BLaER1 (cell line): ENCODE data around the gene PEX13.
"Not testable (repeated sequence)": the region's sequence is repeated elsewhere in the genome, so short reads cannot be mapped to it uniquely, and the experiment has no call there.

Source experiments
- H3K27ac ChIP-seq: shearing (Covaris generic); formaldehyde crosslinking; 2 replicates; pipeline ENCODE4 v1.8.1; 2022
- H3K27me3 ChIP-seq: shearing (Covaris generic); formaldehyde crosslinking; 2 replicates; pipeline ENCODE4 v1.8.1; 2022
- H3K36me3 ChIP-seq: shearing (Covaris generic); formaldehyde crosslinking; 2 replicates; pipeline ENCODE4 v1.8.1; 2022
- H3K4me1 ChIP-seq: shearing (Covaris generic); formaldehyde crosslinking; 2 replicates; pipeline ENCODE4 v1.8.1; 2022
- H3K4me2 ChIP-seq: shearing (Covaris generic); formaldehyde crosslinking; 2 replicates; pipeline ENCODE4 v1.8.1; 2022
- H3K4me3 ChIP-seq: shearing (Covaris generic); formaldehyde crosslinking; 2 replicates; pipeline ENCODE4 v1.8.1; 2022
- H3K9ac ChIP-seq: shearing (Covaris generic); formaldehyde crosslinking; 2 replicates; pipeline ENCODE4 v1.8.1; 2022
- H3K9me3 ChIP-seq: shearing (Covaris generic); formaldehyde crosslinking; 2 replicates; pipeline ENCODE4 v1.8.1; 2022
- H4K20me1 ChIP-seq: shearing (Covaris generic); formaldehyde crosslinking; 2 replicates; pipeline ENCODE4 v1.8.1; 2022
- Cebpa-rat ChIP-seq: shearing (Covaris generic); IDR thresholded peaks from 2 replicates; pipeline ENCODE4 v1.8.1; 2022

The PEX13 gene

GRCh38 chr2:61017556-61018317 lies at the start of gene PEX13, which contains the start of gene PUS10:
TSS of gene PEX13 (plus strand) at chr2:61017720. CDS start at chr2:61017760, 40 bp downstream.
TSS of gene PUS10 (minus strand) at chr2:61018255. CDS start at chr2:61011890, 6,365 bp downstream.
- Histone ChIP-seq H3K9me3 (peaks cover 18% of the 10 kb centered on the region), H3K4me1 (peaks cover 31% of the 10 kb centered on the region), H3K27me3 (no peaks in the 10 kb centered on the region), H3K27ac (peak within 1 kb of the TSS; percentile 94), H3K4me3 (peak within 1 kb of the TSS; percentile 82), H3K9ac (peak within 1 kb of the TSS; percentile 92), H3K36me3 (peaks cover 22% of the 10 kb centered on the region), H3K4me2 (peak within 1 kb of the TSS; percentile 89), H4K20me1 (peaks cover 46% of the 10 kb centered on the region)
- no peak for TF ChIP-seq Cebpa-rat

- H3K4me3 ChIP-seq = no peak overlapping the region
- peaks cover 20% of the 10 kb centered on the region; the same call in 1 of the 2 replicates for H3K36me3 ChIP-seq
- H3K4me1 ChIP-seq = no peaks in the 10 kb centered on the region
- H3K4me2 ChIP-seq = no peak overlapping the region
- TF ChIP-seq Cebpa-rat = no peak
- H3K9me3 ChIP-seq = no peaks in the 10 kb centered on the region
- no peaks in the 10 kb centered on the region for H4K20me1 ChIP-seq
- no peak overlapping the region for H3K27ac ChIP-seq
- no peak overlapping the region for H3K9ac ChIP-seq
- no peaks in the 10 kb centered on the region for H3K27me3 ChIP-seq
These were observed 44.4 kb upstream of the PEX13 start for GRCh38 chr2:60972889-60973656.

- Histone ChIP-seq H3K27ac (no peak overlapping the region), H3K4me1 (no peaks in the 10 kb centered on the region), H3K36me3 (peaks cover 20% of the 10 kb centered on the region; the same call in 1 of the 2 replicates), H4K20me1 (no peaks in the 10 kb centered on the region), H3K9ac (no peak overlapping the region), H3K4me2 (no peak overlapping the region), H3K4me3 (no peak overlapping the region), H3K27me3 (no peaks in the 10 kb centered on the region), H3K9me3 (no peaks in the 10 kb centered on the region)
- no peak for TF ChIP-seq Cebpa-rat
These were observed 43.8 kb upstream of the PEX13 start for GRCh38 chr2:60973705-60974104.

- no peaks in the 10 kb centered on the region for H4K20me1 ChIP-seq
- H3K9ac ChIP-seq = no peak overlapping the region
- no peak for TF ChIP-seq Cebpa-rat
- H3K4me1 ChIP-seq = no peaks in the 10 kb centered on the region
- no peak overlapping the region for H3K4me3 ChIP-seq
- no peaks in the 10 kb centered on the region for H3K9me3 ChIP-seq
- no peak overlapping the region for H3K27ac ChIP-seq
- H3K4me2 ChIP-seq = no peak overlapping the region
- H3K36me3 ChIP-seq = peaks cover 20% of the 10 kb centered on the region; the same call in 1 of the 2 replicates
- no peaks in the 10 kb centered on the region for H3K27me3 ChIP-seq
These were observed 42.9 kb upstream of the PEX13 start for GRCh38 chr2:60974652-60975051.

- Histone ChIP-seq H3K4me1 (no peaks in the 10 kb centered on the region), H3K4me2 (no peak overlapping the region), H3K9ac (no peak overlapping the region), H3K27me3 (no peaks in the 10 kb centered on the region), H3K36me3 (peaks cover 20% of the 10 kb centered on the region; the same call in 1 of the 2 replicates), H3K4me3 (no peak overlapping the region), H3K9me3 (no peaks in the 10 kb centered on the region), H3K27ac (no peak overlapping the region), H4K20me1 (no peaks in the 10 kb centered on the region)
- no peak for TF ChIP-seq Cebpa-rat
These were observed 41.2 kb upstream of the PEX13 start for GRCh38 chr2:60976256-60976850.

- Histone ChIP-seq H3K4me2 (no peak overlapping the region), H3K4me3 (no peak overlapping the region), H3K9ac (no peak overlapping the region)
These were observed 40.5 kb upstream of the PEX13 start for GRCh38 chr2:60976875-60977561.

GRCh38 chr2:60977562-60977895 lies 40.0 kb upstream of the PEX13 start:
- Histone ChIP-seq H3K4me1 (no peaks in the 10 kb centered on the region), H3K4me2 (no peak overlapping the region), H3K9ac (no peak overlapping the region), H3K27ac (no peak overlapping the region), H4K20me1 (no peaks in the 10 kb centered on the region), H3K4me3 (no peak overlapping the region), H3K9me3 (no peaks in the 10 kb centered on the region), H3K36me3 (peaks cover 20% of the 10 kb centered on the region; the same call in 1 of the 2 replicates), H3K27me3 (no peaks in the 10 kb centered on the region)
- no peak for TF ChIP-seq Cebpa-rat

More at GRCh38 chr2:60976875-60977561, 40.5 kb upstream of the PEX13 start:
- H3K4me1 ChIP-seq = no peaks in the 10 kb centered on the region
- peaks cover 20% of the 10 kb centered on the region; the same call in 1 of the 2 replicates for H3K36me3 ChIP-seq
- no peaks in the 10 kb centered on the region for H4K20me1 ChIP-seq
- no peak for TF ChIP-seq Cebpa-rat
- H3K9me3 ChIP-seq = no peaks in the 10 kb centered on the region
- H3K27ac ChIP-seq = no peak overlapping the region
- no peaks in the 10 kb centered on the region for H3K27me3 ChIP-seq

GRCh38 chr2:60979231-60979630 lies 38.3 kb upstream of the PEX13 start:
- no peaks in the 10 kb centered on the region for H4K20me1 ChIP-seq
- no peak for TF ChIP-seq Cebpa-rat
- H3K9me3 ChIP-seq = no peaks in the 10 kb centered on the region
- no peak overlapping the region for H3K4me3 ChIP-seq
- peaks cover 5% of the 10 kb centered on the region; the same call in 1 of the 2 replicates for H3K36me3 ChIP-seq
- H3K9ac ChIP-seq = no peak overlapping the region
- no peak overlapping the region for H3K27ac ChIP-seq
- H3K4me1 ChIP-seq = no peaks in the 10 kb centered on the region
- H3K4me2 ChIP-seq = no peak overlapping the region
- no peaks in the 10 kb centered on the region for H3K27me3 ChIP-seq

GRCh38 chr2:60980071-60980815 lies 37.3 kb upstream of the PEX13 start:
- Histone ChIP-seq H3K4me3 (no peak overlapping the region), H4K20me1 (no peaks in the 10 kb centered on the region), H3K27ac (no peak overlapping the region), H3K4me1 (no peaks in the 10 kb centered on the region), H3K36me3 (no peaks in the 10 kb centered on the region), H3K9ac (no peak overlapping the region), H3K4me2 (no peak overlapping the region), H3K27me3 (no peaks in the 10 kb centered on the region), H3K9me3 (no peaks in the 10 kb centered on the region)
- TF ChIP-seq Cebpa-rat = no peak

- H3K9ac ChIP-seq, H3K4me1 ChIP-seq, H3K4me2 ChIP-seq, H3K36me3 ChIP-seq, H4K20me1 ChIP-seq, H3K27me3 ChIP-seq, H3K27ac ChIP-seq, H3K9me3 ChIP-seq, H3K4me3 ChIP-seq: not testable (repeated sequence)
These were observed 35.5 kb upstream of the PEX13 start for GRCh38 chr2:60982066-60982465.
